SIG-M5 (cell line): ENCODE results near the gene TCF25.

Source experiments
- DNase-seq: peaks from one replicate; lab custom pipeline; 2025; lab: John Stamatoyannopoulos, UW

TCF25 gene

DNA sequence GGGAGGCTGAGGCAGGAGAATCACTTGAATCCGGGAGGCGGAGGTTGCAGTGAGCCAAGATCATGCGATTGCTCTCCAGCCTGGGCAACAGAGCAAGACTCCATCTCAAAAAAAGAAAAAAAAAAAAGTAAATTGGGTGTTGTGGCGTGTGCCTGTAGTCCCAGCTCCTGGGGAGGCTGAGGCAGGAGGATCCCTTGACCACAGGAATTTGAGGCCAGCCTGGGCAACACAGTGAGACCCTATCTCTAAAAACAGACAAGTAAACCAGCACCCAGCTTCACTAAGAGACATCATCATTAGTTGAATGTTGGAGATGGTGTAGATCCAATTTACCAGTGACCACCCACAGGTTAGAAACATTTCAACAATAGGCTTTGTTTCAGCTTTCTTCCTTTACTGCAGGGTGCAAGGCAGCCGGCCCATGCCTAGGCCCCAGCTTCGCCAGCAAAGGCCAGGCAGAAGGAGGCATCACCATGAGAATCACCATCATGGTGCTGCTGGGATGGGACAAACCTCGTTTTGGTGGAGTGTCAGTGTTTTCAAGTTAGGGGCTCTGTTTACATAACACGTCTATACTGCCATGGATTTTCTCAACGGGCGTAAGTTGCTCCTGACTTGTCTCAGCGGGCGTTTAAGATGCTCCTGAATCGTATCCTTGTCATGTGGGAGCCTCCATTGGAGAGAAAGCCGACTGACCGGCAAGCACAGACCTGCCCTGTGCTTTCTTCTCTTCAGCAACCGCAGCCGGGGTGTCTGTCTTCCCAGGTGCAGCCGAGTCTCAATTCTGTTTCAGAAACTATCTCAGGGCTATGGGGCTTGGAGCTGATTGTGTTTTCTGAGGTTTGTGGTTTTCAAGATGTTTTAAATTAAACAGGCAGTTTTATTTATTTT lies 7.3 kb downstream of the TCF25 start:
- DNase-seq = no peak

GRCh38 chr16:89881368-89881730 lies 8.0 kb downstream of the TCF25 start:
- DNase-seq = no peak

GRCh38 chr16:89883346-89884040 lies 10.1 kb downstream of the TCF25 start:
- DNase-seq = no peak

GRCh38 chr16:89884041-89884421 lies 10.6 kb downstream of the TCF25 start:
- DNase-seq = no peak

- no peak for DNase-seq
These were observed 13.9 kb downstream of the TCF25 start for GRCh38 chr16:89887243-89887642.

GRCh38 chr16:89890200-89890599 lies 16.8 kb downstream of the TCF25 start:
- no peak for DNase-seq

DNA sequence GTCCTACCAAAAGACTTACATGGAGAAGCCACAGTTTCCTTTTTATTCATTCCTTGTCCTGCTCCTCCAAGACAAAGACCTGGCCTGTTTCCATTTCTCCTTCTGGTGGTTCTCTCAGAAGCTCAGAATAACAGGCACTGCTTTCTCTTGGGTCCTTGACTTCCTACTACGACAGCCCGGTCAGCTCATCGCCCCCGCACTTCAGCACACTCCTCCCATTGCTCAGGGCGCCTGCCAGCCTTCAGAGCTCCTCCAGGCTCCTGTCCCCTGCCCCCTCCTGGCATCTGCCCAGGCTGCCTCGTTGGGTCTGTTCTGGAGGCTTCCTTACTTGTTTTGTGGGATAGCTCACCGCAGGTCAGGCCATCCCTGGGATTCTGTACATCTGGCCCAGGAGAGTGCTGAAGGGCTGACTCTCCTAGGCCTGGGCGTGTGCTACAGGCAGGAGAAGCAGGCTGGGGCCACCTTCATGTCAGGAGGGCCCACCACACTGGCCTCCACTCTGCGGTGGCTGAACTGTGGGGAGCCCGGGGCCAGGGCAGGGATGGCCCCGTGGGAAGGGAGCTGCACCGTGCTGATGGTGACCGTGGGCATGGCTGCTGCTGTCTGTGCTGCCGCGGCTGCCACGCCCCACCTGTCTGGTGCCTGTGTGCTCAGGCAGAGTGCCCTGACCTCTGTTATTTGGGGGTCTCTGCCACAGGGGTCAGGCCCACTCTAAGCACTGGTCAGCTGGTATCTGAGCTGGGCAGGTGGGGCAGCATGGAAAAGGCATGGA lies 17.7 kb downstream of the TCF25 start:
- no peak for DNase-seq

DNA sequence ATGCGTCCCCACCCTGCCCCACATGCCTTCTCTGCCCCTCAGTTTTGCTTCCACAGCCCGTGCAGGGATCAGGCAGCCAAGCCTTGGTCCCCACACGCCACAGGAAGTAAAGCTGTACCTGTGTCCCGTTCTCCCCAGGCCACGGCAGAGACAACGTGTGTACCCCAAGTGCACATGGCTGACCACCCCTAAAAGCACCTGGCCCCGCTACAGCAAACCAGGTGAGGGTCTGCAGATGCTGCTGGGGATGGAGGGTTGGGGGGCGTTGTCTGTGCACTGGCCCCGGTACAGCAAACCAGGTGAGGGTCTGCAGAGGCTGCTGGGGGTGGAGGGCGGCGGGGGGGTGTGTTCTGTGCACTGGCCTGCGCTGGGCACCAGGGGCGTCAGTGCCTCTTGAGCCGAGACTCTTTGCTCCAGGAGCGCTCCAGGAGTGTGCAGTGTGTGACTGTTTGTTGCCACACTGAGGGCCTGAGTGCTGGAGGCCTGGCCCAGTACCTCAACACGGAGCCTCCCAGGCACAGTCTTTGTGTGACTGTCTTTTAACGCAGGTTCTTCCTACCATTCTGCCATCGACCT lies 18.8 kb downstream of the TCF25 start:
- DNase-seq = no peak

- DNase-seq = no peak
These were observed 19.2 kb downstream of the TCF25 start for GRCh38 chr16:89892635-89893034.

- no peak for DNase-seq
These were observed 20.5 kb downstream of the TCF25 start for GRCh38 chr16:89893642-89894548.

DNA sequence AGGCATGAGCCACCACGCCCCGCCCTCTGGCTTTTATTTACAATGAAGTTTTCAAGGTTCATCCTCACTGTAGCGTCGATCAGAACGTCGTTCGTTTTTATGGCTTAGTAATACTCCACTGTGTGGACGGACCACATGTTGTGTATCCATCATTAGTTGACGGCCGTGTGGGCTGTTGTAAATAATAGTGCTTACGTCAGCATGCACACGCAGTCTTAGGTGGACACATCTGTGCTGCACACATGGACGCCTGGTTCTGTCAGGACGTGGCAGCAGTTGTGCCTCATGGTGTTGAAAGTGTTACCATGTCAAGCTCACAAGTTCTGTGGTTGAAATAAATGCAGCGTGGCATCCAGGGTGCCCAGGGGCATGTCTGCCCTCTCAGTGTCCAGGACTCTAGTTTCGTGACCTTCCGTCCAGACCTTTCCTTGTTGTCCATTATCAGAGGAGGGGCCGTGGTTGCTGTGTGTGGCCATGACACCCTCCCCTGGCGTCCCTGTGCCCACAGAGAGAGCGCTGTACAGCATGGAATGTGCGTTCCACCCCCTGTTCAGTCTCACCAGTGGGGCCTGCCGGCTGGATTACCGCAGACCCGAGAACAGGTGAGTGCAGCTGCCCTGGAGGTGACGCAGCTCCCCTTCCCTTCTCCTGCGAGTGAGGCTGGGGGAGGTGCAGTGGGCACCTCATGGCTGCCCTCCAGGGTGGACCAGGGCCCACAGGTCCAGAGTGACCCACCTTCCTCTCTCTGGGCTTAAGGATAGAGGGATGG lies 22.3 kb downstream of the TCF25 start:
- DNase-seq = no peak

- DNase-seq = no peak
These were observed 23.8 kb downstream of the TCF25 start for GRCh38 chr16:89897204-89897603.

DNA sequence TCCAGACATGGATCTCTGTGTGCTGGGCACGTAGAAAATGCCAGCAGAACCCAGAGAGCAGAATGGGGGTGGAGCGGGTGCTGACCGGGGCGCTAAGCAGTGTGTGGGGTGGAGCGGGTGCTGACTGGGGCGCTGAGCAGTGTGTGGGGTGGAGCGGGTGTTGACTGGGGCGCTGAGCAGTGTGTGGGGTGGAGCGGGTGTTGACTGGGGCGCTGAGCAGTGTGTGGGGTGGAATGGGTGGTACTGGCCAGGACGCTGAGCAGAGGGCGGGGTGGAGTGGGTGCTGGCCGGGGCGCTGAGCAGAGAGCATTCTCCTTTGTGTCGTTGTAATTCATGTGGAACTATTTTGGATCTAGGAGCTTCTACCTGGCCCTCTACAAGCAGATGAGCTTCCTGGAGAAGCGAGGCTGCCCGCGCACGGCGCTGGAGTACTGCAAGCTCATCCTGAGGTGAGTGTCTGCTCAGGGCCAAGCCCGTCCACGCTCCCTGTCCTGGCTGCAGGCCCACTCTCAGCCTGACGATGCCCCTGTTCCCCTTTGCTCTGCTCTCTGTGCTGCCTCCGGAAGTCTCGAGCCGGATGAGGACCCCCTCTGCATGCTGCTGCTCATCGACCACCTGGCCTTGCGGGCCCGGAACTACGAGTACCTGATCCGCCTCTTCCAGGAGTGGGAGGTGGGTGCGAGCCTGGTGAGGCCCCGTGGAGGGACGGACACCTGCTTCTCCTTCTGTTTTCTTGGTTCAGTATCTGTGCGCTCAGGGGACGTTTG lies 25.0 kb downstream of the TCF25 start:
- DNase-seq = no peak

DNA sequence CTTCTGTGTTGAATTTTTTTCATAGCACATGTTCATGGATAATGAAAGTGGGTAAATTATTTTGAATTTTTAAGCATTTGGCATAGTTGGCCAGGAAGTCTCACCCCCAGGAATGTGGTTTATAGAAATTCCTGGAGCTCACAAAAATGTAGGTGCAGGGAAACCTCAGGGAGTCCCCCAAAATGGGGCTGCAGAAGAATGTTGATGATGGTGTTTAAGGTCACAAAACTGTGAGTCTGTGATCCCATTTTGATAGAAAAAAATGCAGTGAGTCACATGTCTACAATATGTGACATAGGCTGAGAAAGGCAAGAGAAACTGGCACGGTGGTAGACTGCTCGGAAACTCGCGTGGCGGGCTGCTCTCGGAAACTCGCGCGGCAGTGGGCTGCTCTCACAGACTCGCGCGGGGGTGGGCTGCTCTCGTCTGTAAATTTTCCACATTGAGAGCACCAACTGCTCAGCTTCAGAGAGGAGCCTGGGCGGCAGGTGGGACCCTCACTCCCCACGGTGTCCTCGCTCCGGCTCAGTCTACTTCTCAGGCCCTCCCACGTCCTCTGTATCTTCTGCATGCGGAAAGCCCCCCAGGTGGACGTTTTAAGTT lies 26.6 kb downstream of the TCF25 start:
- DNase-seq = no peak

- no peak for DNase-seq
These were observed 27.5 kb downstream of the TCF25 start for GRCh38 chr16:89900885-89901284.

DNA sequence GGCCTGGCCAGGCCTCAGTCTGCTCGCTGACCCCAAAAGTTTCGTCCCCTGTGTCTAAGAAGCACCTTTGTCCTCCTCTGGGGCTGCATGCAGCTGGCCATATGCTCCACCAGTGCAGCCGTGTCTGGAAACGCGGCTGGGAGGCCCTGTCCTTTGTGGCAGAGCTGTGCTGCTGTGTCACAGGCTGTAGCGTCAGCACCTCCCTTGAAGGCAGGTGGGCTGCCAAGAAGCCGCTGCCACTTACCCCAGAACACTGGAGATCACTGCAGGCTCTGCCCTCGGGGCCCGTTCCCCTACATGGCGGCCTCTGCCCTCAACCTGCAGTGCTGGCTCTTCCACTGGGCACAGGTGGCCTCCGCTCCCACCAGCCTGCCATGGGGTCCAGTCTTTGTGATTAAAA lies 29.6 kb downstream of the TCF25 start:
- DNase-seq = no peak

GRCh38 chr16:89903908-89904515 lies 30.6 kb downstream of the TCF25 start:
- no peak for DNase-seq

GRCh38 chr16:89904606-89905510 lies 31.5 kb downstream of the TCF25 start:
- no peak for DNase-seq
